ENCODE data around the gene SPECC1L.
A peak's percentile ranks its signal among the peaks of the same experiment; 100 is the strongest.

SPECC1L gene

DNA sequence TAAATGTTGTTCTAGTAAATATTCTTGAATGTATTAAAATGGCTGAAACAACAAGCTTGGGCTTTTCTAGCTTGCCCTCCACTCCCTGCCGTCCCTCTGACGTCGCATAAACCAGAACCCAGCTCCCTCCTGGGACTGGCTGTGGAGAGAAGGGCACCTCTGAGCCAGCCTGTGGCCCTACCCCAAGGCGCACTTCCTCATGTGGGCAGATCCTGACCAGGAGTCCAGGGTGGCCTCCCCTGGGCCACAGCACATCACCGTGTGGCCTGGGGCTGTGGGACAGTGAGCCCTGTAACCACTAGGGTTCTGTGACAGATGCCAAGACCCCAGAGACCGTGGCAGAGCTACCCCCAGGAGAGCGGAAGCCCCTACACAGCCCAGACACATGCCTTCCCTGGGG is 146.6 kb downstream of the SPECC1L start:
- no peak for DNase-seq (ENCODE audit: low spot score)

DNA sequence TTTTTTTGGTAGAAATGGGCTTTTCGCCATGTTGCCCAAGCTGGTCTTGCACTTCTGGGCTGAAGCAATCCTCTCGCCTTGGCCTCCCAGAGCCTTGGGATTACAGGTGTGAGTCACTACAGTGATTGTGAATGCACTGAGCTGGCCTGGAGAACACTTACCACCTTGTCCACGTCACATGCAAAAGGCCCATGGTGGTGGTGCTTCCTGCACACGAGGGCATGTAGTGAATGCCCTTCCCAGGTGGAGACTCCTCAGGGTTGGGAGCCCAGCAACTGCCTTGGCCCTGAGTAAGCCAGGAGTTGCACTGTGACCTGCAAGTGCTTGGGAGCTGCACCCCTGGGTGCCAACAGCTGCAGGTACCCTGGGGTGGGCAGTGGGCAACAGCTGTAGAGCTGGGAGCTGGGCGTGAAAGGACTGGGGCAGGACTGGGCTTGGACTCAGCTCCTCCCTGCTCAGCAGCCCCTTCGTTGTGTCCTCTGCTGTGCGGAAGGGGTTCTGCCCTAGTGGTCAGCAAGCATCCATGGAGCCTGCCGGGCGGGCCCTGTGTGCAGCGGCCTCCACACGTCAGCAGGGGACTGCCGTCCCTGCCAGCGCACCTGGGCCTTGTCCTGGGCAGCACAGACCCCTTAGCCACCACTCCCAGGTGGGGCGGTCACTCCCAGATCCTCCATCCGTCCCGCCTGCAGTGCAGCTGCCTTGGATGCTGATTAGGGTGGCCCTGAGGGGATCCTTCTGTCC is 147.4 kb downstream of the SPECC1L start:
- DNase-seq (ENCODE audit: low spot score) = no peak

DNA sequence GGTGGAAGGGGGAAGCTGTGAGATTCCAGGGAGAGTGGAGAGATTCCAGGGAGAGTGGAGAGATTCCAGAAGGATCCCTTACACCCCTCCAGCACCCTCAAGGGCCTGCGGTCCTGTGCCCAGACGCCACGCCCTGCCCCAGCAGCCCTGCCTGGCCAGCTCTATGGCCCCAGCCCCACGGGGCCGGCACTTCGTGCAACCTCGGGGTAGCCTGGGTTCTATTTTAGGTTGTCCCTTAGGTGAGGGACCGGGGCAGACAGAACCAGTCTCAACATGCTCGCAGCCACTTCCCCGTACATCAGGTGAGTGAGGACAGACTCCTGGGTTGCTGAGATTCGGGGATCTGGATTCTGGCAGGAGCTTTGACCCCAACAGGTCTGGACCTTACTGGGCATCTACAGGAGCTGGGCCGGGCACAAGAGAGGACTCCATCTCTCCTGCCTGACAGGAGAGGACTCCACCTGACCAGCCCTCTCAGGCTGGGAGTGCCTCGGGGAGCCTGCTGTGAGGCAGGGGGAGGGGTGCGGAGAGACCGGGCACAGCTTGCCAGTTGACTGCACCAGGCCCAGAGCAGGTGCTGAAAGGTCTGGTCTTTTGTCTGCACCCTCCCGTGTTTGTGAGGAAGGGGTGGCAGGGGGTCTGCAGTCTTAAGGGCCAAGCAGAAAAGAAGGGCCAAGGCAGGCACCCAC is 148.3 kb downstream of the SPECC1L start:
- no peak for DNase-seq (ENCODE audit: low spot score)

DNA sequence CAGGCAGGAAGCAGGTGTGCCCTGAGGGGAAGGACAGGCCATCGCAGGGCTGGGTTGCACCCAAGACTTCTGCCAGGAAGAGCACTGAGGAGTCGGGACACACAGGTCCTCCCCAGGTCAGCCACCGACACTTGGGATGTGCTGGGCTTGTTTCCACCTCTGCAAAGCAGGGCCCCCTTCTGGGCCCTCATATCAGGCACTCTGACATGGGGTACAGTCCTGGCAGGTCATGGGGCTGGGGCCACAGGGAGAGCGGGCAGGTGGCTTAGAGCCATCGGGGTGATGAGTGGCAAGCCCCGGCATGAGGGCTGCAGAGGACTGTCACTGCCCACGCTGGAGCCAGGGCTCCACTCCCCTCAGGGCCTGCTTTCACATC is 148.8 kb downstream of the SPECC1L start:
- DNase-seq (ENCODE audit: low spot score) = no peak

DNA sequence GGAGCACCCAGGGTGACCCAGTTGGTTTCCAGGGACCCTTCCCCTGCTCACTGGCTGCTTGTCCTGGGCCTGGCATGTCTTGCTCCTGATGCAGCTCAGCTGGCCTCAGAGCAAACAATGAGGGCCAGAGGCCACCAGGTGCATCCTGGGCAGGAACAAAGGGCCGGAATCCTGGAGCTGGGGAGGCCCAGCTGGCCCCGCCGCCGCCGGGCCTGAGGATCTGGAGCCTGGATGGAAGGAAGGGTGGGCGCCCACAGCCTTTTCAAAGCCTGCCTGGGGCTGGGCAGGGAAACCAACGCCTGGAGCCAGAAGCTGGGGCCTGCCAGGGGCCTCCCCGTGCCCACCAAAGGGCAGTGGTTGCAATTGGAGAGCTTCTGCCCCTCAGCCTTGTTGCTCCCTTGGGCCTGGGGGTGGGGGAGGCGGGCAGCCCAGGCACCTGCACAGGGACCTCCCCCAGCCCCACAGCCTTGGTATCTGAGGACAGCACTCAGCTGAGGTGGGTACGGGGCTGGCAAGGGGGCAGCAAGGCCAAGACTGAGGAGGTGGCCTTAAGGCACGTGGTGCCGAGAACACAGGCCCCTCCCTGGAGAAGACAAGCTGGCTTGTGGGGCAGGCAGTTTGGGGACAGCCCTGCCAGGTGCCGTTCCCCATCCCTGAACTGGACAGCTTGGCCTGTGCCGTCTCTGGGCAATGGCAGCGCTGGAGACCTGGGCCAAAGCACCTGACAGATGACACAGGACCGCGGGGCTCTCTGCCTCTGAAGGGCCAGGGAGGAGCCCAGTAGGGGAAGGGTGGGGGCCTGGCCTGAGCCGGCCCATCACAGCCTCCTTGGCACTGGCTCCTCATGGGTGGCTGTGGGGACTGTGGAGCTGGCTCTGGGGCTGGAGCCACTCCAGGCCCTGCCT is 149.7 kb downstream of the SPECC1L start:
- no peak for DNase-seq (ENCODE audit: low spot score)

DNA sequence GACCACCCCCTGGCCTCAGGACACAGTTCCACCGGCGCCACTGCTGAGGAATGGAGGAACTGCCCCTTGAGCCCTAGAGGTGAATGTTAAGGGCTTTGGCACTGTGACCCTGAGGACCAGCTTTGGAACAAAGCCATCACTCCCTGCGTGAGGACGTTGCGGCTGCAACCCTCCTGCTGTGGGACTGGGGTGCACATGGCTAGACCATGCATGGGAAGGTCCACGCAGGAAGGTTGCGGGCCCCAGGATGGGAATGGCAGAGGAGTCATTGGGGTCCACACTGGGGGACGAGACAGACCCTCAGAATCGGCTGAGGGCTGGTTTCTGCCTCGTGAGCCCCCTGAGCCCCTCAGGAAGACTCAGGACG is 150.3 kb downstream of the SPECC1L start:
- no peak for DNase-seq (ENCODE audit: low spot score)

DNA sequence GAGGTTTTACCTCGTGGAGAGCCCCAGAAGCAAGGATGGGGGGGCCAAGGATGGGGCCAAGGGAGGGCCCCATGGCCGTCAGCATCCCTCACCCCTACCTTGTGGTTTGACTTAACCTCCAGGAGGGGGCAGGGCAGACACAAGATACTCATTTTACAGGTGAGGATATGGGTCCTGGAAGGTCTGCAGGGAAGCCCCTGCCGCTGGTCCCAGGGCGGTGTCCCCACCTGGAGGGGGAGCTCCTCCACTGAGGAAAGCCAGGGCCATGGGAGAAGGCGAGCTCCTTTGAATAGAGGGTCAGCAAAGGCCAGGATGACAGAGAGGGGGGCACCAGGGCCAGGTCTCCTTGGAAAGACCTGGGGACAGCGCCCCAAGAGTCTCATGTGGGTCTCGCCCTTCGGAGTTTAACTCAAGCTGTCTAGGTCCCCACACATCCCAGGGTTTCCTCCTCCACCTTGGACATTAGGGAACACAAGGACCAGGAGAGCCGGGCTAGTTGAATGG is 150.8 kb downstream of the SPECC1L start:
- DNase-seq (ENCODE audit: low spot score) = no peak

DNA sequence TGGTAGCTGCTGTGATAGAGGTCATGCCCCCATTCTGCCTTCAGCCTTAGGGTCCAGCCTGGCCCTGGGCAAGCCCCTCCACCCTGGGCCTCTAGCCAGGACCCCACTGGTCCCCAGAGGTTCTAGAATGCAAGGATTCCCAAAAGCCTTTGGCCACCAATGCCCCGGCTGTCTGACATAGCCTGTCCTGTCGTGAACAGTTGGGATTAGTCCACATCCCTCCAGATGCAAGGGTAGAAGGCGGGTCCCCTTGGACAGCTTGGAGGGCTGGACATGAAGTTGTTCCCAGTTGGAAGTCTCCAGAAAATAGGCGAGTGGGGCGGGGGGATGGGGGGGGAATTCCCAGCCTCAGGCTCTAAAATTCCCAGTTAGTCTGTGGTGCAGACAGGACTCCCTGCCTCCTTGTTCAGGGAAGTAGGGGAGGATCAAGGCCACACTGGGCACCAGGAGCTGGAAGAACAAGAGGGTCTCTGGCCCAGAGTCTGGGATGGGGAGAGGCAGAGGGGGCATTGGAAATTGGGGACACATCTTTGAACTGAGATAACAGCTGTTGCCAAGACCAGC is 151.6 kb downstream of the SPECC1L start:
- DNase-seq (ENCODE audit: low spot score) = no peak

DNA sequence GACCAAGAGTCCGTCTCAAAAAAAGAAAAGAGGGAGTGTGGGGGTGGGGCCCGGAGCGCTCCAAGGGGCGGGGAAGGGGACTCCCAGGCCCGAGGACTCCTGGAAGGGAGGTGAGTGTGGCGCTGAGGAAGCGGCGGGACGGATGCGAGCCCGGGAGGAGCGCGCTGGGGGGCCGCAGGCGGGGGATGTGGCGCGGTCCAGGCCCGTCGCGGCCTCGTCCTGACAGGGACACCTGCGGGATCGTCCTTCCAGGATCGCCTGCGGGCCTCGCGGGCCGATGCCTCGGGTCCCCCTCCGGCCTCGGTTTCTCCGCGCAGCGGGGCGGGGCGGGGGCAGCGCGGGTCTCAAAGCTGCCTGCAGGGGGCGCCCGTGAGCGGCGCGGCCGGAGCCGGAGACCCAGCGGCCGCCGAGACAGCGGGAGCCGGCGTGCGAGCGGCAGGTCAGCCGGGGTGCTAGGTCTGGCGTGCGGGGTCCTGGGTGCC is 152.9 kb downstream of the SPECC1L start:
- DNase-seq (ENCODE audit: low spot score) = peak; percentile 42

DNA sequence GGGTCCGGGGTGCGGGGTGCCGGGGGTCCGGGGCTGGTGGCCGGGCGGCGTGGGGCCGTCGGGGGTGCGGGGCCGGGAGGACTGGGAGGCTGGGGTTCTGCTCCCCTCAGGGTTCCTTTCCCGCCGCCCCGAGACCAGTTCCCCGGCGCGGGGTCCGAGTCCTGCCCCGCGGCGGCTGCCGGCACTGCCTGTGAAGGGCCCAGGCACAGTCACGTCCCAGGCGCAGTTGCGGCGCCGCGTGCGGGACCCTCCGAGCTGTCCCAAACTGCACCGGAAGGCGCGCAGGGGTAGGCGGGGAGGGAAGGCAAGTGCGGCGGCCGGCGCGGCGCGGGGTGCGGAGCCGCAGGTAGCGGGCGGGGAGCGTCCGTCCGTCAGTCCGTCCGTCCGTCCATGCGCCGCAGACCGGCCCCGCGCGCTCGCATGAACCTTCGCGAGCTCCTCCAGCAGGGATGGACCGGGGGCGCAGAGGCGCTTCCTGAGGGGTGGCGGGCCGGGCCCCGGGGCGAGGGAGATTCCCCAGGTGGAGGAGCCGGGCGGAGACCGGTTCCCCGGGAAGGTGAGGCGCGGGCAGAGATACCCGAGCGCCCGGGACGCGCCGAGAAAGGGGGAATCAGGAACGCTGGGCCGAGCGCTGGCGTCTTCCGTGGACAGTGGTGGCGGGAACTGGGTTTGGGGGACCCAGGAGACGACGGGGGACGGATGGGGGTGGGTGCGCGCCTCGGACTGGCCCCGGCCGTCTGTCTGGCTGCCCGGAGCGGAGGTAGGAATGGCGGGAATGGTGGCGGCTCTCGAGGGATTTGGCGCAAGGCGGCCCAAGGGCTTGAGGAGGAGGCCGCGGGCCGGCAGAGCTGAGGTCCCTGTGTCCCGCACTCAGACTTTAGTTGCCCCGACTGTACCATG is 153.6 kb downstream of the SPECC1L start:
- no peak for DNase-seq (ENCODE audit: low spot score)

DNA sequence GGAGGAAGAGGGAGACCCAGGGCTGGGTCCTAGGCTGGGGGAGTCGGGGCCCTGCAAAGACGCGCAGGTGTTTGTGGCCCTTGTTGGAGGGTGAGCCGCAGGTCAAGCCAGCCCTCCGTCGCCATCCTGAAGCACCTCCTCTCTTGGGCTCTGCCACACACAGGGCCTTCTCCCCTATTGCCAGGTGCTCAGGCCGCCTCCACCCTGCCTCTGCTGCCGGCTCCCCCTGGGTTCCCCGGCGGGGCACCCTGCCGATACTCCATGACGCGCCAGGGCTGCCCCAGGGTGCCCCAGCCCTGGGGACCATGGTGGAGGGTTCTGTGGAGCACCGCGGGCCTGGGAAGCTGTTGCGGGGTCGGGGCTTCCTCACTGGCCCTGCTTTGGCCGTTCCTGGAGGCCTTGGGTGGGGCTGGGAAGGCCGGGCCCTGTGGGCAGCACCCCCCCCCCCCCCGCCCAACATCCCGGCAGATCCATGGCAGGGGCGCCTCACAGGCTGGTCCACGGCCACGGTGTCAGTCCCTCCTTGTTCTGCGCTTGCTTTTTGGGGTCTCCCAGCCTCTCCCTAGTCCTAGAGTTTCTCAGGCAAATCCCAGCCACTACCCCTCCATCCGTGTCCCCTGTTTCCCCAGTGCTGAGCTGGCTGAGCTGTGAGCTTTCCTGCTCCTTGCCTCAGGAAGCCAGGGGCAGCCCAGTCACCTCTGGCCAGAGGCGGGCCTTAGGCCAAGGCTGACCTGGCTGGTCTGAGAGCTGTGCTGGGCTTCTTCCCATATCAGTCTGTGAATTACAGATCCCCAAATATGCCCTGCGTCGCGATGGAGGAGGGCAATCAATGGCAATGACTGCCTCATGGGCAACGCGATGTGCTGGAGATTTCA is 154.5 kb downstream of the SPECC1L start:
- no peak for DNase-seq (ENCODE audit: low spot score)

DNA sequence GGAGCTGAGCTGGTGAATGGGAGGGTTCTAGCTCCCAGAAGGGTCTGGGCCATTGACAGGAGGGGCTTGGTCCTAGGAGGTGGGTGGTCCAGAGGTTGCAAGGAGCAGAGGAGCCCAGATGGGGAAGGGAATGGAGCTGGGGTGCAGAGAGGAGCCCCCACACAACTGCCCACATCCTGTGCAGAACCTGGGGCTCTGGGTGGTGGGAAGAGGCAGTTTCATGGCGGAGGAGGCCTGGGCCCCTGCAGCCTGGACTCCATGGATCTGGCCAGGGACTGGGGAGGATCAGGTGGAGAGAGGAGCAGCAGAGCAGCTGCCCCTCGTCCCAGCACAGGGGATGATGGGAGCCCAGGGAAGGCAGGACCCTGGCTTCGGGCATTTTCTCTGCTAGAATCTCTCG is 155.8 kb downstream of the SPECC1L start:
- no peak for DNase-seq (ENCODE audit: low spot score)

DNA sequence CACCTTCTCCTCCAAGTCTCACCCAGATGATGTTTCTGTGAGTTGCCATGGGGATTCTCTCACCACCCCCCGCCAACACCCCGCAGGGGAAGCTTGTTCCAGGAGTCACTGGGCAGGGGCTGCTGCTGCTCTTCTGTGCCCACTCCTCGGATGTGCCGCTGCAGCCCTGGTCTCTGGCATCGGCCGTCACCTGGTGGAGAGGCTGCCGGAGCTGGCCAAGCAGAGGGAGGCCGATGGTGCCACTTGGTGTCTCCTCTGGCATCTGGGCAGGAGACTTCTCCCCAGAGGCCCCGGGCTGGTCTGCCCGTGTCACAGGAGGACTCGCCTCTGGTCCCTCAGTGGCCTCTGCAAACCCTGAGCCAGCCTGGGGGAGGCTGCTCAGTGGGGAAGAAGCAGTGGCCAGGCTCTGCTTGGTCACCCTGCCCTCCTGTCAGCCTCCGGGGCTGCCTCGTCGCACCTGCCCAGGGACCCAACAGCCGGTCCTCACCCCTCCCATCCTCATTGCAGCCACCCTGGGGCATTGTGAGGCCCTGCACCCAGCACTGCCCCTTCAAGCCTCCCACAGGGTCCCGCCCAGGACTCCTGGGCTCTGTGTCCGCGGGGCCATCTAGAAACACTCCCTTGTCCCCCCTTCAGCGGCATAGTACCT is 156.3 kb downstream of the SPECC1L start:
- DNase-seq (ENCODE audit: low spot score) = no peak

DNA sequence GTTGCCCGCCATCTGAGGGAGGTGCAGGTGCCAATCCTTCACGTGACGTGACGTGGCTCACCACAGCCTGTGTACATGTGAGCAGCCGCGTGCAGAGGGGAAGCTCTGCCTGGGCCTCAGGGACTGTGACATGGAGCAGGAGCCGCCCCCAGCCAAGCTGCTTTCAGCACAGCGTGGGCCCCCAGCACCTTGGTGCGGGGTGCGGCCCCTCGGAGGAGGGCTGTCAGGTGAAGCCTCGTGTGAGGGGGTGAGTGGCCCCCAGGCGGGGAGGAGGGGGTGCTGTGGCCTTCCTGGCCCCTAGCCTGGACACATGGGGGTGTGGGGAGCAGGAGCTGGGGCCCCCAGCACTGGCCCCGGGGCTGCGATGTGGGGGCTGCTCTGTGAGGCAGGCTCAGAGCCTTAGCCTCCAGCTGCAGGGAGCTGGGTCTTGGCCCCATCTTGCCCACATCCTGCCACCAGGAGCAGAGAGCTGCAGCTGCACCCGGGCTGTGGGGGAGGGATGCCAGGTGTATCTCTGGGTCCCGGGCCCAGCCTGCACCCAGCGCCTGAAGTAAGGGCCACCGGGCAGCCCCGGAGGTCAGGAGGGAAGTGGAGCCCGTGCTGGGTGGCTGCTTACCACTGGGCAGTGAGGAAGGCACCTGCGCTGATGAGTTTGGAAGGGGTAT is 157.0 kb downstream of the SPECC1L start, which contains the start of gene ADORA2A:
ADORA2A (plus strand) TSS at position 100 of the 665 bp plus-strand sequence. CDS start 5,806 bp downstream, outside the sequence.
- DNase-seq (ENCODE audit: low spot score) = no peak

DNA sequence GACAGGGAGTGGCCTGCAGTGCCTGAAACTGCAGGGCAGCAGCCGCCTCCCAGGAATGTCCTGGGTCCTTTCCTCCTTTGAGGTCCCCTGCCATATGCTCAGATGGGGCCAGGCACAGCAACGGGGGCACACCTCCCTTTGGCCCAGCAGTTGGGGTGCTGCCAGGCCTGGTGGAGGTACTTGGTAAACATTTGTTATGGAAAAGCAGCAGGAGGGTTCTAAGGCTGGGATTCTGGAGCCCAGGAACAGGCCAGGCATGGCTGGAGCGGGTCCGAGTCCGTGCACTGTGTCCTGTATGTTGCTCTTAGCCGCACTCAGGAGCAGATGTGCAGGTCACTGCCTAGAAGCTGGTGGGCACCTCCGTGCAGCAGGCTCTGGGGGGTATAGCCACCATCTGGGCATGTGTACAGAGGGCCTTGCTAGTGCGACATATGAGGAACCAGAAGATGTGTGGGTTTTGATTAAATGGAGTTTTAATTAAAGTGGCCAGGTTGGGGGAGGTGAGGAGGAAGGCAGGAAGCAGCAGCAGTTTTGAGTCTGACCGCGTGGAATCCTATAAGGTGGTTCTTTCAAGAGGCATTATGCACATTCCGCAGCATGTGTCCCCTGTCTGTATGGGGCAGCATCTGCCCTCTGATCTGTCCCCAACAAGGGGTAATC is 158.2 kb downstream of the SPECC1L start:
- no peak for DNase-seq (ENCODE audit: low spot score)

DNA sequence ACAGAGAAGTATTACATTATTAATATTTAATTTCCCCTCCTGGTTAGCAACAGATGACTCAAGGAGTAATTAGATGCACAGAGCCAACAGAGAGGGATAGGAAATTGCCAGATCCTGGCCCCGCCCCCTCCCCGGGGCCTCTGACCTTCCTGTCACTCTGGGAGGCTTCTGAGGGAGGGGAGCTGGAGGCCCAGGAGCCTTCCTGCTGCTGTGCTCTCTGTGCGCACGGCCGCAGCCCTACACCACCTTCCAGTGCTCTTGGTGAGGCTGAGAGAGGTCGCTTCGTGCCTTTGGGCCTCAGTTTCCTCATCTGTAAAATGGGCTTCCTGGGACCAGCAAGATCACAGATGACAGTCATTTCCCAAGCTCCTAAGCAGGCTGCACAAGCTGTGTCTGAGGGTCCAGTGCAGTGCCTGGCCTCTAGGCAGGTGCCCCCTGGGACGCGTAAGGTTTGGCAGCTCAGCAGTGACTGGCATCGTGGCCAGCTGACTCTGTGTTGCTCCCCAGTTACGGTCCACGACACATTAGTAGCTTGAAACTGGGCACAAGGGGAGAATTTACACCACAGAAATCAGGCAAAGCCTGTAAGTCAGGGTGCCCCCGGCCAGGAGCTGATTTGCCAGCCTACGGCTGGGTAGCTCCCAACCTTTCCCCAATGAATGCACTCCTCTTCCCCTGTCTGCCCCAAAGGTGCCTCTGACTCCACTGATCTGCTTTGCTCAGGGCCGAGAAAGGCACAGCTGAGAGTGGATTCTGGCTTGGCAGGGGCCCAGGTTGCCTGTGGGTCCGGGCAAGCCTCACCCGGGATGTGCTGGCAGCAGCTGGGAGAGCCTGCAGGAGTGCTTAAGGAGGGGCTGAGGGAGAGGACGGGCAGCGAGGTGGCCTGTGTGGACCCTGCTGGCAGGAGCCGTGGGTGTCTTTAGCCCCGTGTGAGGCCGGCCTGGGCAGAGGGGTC is 159.1 kb downstream of the SPECC1L start:
- DNase-seq (ENCODE audit: low spot score) = no peak

Measured in hematopoietic multipotent progenitor cell treated with erythropoietin and hydrocortisone succinate and interleukin-3 and kit ligand, for 17 days (in vitro differentiated cells).